Smooth muscle cell (in vitro differentiated cells): ENCODE data around the gene ENOX1. TPM values are rescaled to one million over a fixed set of nuclear protein-coding genes. Genes with fewer than 3 reads are reported as not detected.

Experiments used
- DNase-seq: peaks from one replicate; lab custom pipeline; 2025; ENCODE audit not compliant: unreplicated experiment; lab: John Stamatoyannopoulos, UW
- H2AFZ ChIP-seq: fragments of 200-600 bp; sonication (generic); 2 replicates; pipeline ENCODE4 v1.6.0; 2016; ENCODE audit warnings: antibody characterized with exemption, low read depth, mild to moderate bottlenecking
- H3F3A ChIP-seq: fragments of 200-600 bp; sonication (generic); 2 replicates; pipeline ENCODE4 v1.6.0; 2017; ENCODE audit warnings: antibody characterized with exemption, low read depth
- H3K27ac ChIP-seq: fragments of 200-600 bp; sonication (generic); 2 replicates; pipeline ENCODE4 v1.5.1; 2016; ENCODE audit warnings: low read depth, mild to moderate bottlenecking
- H3K27me3 ChIP-seq: fragments of 200-600 bp; sonication (generic); 2 replicates; pipeline ENCODE4 v1.6.1; 2016; ENCODE audit warnings: low read depth, mild to moderate bottlenecking
- H3K36me3 ChIP-seq: fragments of 200-600 bp; sonication (generic); 2 replicates; pipeline ENCODE4 v1.5.1; 2016; ENCODE audit warnings: low read depth
- H3K4me1 ChIP-seq: fragments of 200-600 bp; sonication (generic); 2 replicates; pipeline ENCODE4 v1.5.1; 2016; ENCODE audit warnings: low read depth
- H3K4me2 ChIP-seq: fragments of 200-600 bp; sonication (generic); 2 replicates; pipeline ENCODE4 v1.6.0; 2016; ENCODE audit warnings: mild to moderate bottlenecking
- H3K4me3 ChIP-seq: fragments of 200-600 bp; sonication (generic); 2 replicates; pipeline ENCODE4 v1.5.1; 2016; ENCODE audit warnings: mild to moderate bottlenecking
- H3K79me2 ChIP-seq: fragments of 200-600 bp; sonication (generic); 2 replicates; pipeline ENCODE4 v1.6.0; 2016; ENCODE audit warnings: low read depth, mild to moderate bottlenecking
- H3K9ac ChIP-seq: fragments of 200-600 bp; sonication (generic); 2 replicates; pipeline ENCODE4 v1.6.0; 2016; ENCODE audit warnings: low read depth
- H3K9me3 ChIP-seq: fragments of 200-600 bp; sonication (generic); replicated peaks from 2 replicates; pipeline ENCODE4 v1.5.1; 2016; ENCODE audit warnings: low read depth
- H4K20me1 ChIP-seq: fragments of 200-600 bp; sonication (generic); 2 replicates; pipeline ENCODE4 v1.6.0; 2016; ENCODE audit warnings: low read depth
- WGBS: methylation state at CpG from one replicate; pipeline ENCODE4 v1.1.7; 2016; ENCODE audit warnings: low lambda C conversion rate; 5-methylcytosine and 5-hydroxymethylcytosine counted together
- polyA plus RNA-seq: library from polyadenylated mRNA; unstranded; fragments of >200 nt; fragmentation: Nextera tagmentation; extraction: Ambion mirVana; gene quantifications from 2 replicates; pipeline ENCODE4 v1.2.1, GENCODE V29; 2016
- total RNA-seq: library from RNA; depleted of rRNA; stranded (reverse); fragments of >200 nt; gene quantifications from 2 replicates; pipeline ENCODE4 v1.2.3, GENCODE V29; 2014
- TF ChIP-seq, protein P1 (sequence below): fragments of 200-600 bp; sonication (generic); IDR thresholded peaks from 2 replicates; pipeline ENCODE4 v1.5.1; 2017; ENCODE audit warnings: borderline replicate concordance, mild to moderate bottlenecking, antibody characterized with exemption; ENCODE audit not compliant: insufficient read depth, poor library complexity, severe bottlenecking

Gene ENOX1
- total and polyA plus RNA-seq, 2 experiments from 2014 or later = 1.9 to 2.6 TPM

DNA sequence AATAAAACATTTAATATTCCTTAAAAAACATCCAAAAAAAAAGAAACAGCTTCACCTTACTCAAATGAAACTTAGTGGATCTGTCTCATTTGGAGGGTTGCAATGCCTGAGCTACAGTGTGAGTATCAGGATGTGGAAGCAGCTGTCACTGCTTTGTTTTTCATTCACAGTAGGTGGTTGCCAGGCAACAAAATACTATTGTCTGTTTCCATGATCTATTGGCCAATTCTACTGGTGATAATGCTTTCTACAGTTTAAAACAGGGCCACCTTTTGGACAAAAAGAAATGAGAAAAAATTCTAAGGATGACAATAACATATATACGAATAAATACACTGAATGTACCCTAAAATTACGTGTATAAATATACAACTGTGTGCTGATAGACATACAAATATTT, 3.0 kb downstream of the ENOX1 start:
- Histone ChIP-seq H3K4me3 (no peak overlapping the region), H3F3A (peaks cover 7% of the 10 kb centered on the region), H3K4me2 (no peak overlapping the region), H3K9ac (no peak overlapping the region), H3K79me2 (no peaks in the 10 kb centered on the region), H4K20me1 (no peaks in the 10 kb centered on the region), H3K9me3 (no peaks in the 10 kb centered on the region), H2AFZ (no peak overlapping the region), H3K4me1 (peaks cover 7% of the 10 kb centered on the region), H3K27ac (no peak overlapping the region), H3K36me3 (no peaks in the 10 kb centered on the region), H3K27me3 (peaks cover 11% of the 10 kb centered on the region)
- TF ChIP-seq, protein P1, sequence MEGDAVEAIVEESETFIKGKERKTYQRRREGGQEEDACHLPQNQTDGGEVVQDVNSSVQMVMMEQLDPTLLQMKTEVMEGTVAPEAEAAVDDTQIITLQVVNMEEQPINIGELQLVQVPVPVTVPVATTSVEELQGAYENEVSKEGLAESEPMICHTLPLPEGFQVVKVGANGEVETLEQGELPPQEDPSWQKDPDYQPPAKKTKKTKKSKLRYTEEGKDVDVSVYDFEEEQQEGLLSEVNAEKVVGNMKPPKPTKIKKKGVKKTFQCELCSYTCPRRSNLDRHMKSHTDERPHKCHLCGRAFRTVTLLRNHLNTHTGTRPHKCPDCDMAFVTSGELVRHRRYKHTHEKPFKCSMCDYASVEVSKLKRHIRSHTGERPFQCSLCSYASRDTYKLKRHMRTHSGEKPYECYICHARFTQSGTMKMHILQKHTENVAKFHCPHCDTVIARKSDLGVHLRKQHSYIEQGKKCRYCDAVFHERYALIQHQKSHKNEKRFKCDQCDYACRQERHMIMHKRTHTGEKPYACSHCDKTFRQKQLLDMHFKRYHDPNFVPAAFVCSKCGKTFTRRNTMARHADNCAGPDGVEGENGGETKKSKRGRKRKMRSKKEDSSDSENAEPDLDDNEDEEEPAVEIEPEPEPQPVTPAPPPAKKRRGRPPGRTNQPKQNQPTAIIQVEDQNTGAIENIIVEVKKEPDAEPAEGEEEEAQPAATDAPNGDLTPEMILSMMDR = no peak
- DNase-seq = no peak
- 76% methylated on average over 2 of the region's 2 CpGs for WGBS

DNA sequence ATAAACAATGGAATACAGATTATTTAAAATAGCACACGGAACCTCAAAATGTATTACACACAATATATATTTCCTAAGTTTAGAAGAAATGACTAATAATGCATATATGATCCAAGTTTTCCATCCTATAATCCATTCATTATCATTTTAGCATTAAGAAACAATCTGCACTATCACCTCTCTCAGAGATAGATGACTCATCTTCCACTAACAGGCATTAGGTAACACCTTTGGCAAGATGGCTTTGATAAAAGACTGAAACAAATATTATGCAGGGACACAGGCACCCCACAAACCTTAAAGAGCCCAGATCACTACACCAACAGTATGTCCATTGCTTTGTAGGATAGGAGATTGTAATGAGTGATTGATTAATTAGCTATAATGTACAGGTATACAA, 4.1 kb downstream of the ENOX1 start:
- WGBS = 100% methylated on average over 1 of the region's 1 CpG
- Histone ChIP-seq H2AFZ (no peak overlapping the region), H3K9ac (no peak overlapping the region), H3K4me3 (no peak overlapping the region), H3K27ac (no peak overlapping the region), H3K79me2 (no peaks in the 10 kb centered on the region), H3K4me1 (peaks cover 7% of the 10 kb centered on the region), H3K27me3 (peaks cover 11% of the 10 kb centered on the region), H3K9me3 (no peaks in the 10 kb centered on the region), H3K4me2 (no peak overlapping the region), H3K36me3 (no peaks in the 10 kb centered on the region), H4K20me1 (no peaks in the 10 kb centered on the region), H3F3A (peaks cover 7% of the 10 kb centered on the region)
- DNase-seq = no peak
- TF ChIP-seq, protein P1 = no peak

DNA sequence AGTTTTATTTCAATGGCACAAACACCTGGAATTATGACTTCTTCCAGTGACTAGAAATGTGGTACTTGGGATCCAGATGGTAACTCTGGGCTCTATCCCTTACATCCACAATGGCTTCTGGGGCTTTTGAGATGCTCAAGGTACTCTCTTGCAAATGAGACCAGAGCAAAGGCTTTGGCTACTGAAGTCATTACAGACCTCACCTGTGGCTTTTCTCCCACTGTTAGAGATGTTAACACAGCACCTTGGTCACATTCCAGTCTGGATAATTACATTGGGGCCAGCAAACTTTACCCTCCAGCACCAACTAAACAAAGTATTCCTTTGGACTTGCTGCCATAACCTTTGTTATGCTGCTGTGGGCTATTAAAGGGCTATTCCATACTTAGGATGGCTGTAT, 6.1 kb downstream of the ENOX1 start:
- Histone ChIP-seq H3K36me3 (no peaks in the 10 kb centered on the region), H3K9me3 (no peaks in the 10 kb centered on the region), H3K4me3 (no peak overlapping the region), H3K27me3 (peaks cover 11% of the 10 kb centered on the region), H2AFZ (no peak overlapping the region), H3K4me1 (no peaks in the 10 kb centered on the region), H3K79me2 (no peaks in the 10 kb centered on the region), H3K4me2 (no peak overlapping the region), H4K20me1 (no peaks in the 10 kb centered on the region), H3F3A (peaks cover 7% of the 10 kb centered on the region), H3K9ac (no peak overlapping the region), H3K27ac (no peak overlapping the region)
- TF ChIP-seq, protein P1 = no peak
- no peak for DNase-seq

DNA sequence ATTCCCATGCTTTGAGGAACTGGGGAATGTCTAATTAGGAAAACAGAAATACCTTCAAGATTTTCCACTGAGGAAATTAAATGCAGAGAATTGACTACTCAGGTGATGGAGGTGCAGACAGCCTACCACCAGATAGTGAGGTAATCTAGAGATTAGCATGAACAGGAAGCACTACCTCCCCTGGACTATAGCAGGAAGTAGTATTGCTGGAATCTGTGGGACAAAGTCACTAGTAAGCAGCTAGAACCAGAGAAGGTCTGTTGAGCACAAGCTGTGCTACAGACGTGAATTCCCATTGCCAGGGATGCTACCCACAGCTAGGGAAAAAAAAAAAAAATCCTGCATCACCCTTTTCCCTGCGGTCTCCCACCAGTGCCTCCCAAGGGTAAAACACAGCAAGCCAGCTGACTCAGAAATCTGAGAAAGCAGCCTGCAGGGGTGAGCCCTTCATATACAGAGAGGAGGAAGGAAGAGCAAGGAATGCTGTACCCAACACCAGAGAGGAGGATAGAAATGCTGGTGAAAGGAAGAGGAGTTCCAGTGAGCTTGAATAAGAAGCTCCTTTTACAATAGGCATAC, 10.2 kb downstream of the ENOX1 start:
- 61% methylated on average over 2 of the region's 2 CpGs for WGBS
- no peaks in the 10 kb centered on the region for H4K20me1 ChIP-seq
- no peak for DNase-seq
- H3F3A ChIP-seq = no peaks in the 10 kb centered on the region
- no peaks in the 10 kb centered on the region for H3K9me3 ChIP-seq
- H3K4me3 ChIP-seq = no peak overlapping the region
- TF ChIP-seq, protein P1 = no peak
- H3K27ac ChIP-seq = no peak overlapping the region
- no peak overlapping the region for H2AFZ ChIP-seq
- no peaks in the 10 kb centered on the region for H3K36me3 ChIP-seq
- H3K4me1 ChIP-seq = no peaks in the 10 kb centered on the region
- no peaks in the 10 kb centered on the region for H3K79me2 ChIP-seq
- H3K27me3 ChIP-seq = peaks cover 6% of the 10 kb centered on the region
- no peak overlapping the region for H3K9ac ChIP-seq
- H3K4me2 ChIP-seq = no peak overlapping the region
